ENCODE results near the gene METAP1. TPM values are rescaled to one million over a fixed set of nuclear protein-coding genes. Genes with fewer than 3 reads are reported as not detected.
"Not testable (repeated sequence)": the region's sequence is repeated elsewhere in the genome, so short reads cannot be mapped to it uniquely, and the experiment has no call there.

METAP1 gene
- total and polyA plus RNA-seq, 5 donors from 2014 or later: 30.8 to 43.8 (median 33.6) TPM

DNA sequence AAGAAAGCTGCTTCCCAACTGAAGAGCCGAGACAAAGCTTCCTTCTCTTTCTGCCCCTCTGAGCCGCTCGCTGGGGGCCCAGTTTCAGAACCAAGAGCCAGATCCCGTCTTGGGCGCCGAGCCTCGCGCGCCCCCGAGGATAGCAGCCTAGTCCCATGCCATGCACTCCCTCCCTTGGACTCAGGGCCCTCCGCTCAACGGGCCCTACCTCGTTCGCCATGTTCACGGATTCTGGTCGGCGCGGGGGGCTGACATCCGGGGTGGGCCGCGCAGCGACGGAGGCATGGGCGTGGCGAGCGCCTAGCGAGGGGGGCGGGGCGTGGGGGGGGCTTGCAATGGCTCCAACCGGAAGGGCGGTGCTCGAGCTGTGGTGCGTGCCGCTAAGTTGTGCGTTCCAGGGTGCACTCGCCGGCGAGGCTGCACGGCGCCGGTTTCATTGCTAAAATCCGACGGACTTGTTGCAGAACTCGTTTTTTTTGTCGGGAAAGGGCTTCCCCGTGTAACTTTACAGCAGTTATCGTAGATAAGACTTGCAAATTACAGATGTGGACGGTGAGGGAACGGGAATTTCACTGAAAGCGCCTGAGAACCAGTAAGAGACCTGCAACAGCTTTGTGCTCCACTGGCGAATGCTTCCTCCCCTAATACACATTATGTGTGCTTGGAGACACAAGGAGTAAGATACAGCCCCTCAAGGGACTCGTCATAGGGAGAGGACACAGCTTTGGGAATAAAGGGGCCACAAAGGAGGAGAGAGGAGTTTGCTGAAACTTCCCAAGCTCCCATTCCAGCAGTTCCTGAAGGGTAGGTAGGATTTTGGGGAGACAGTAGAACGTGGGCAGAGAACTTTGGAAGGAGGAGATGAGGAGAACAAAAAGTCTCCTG lies 93.2 kb downstream of the METAP1 start, which contains the start of gene ADH5:
TSS of gene ADH5 (minus strand) at position 308 of the 885 bp plus-strand sequence. CDS start at position 220, 88 bp downstream.
- Mint-ChIP-seq H3K27me3 (no peaks in the 10 kb centered on the region), H3K9me3 (no peaks in the 10 kb centered on the region), H3K36me3 (peaks cover 3% of the 10 kb centered on the region), H3K4me1 (peaks cover 34 to 80% (median 59%) of the 10 kb centered on the region in 4 donors), H3K4me3 (peak within 1 kb of the TSS; percentile 95 to 99 (median 98)), H3K27ac (peak within 1 kb of the TSS; percentile 96 to 100 (median 99))
- H3K36me3 ChIP-seq (ENCODE audit: control insufficient read depth, insufficient read depth, low read length): peaks cover 14% of the 10 kb centered on the region
- peak within 1 kb of the TSS; percentile 100 for H3K4me3 ChIP-seq (ENCODE audit: low read depth, low read length)
- peaks cover 27% of the 10 kb centered on the region for H3K4me1 ChIP-seq (ENCODE audit: control insufficient read depth, insufficient read depth, low read length, poor library complexity, severe bottlenecking)
- H3K27ac ChIP-seq (ENCODE audit: insufficient read depth, low read length, poor library complexity, severe bottlenecking): peak within 1 kb of the TSS; percentile 86
- ATAC-seq (ENCODE audit: low read depth in 2 of 2) (peak; percentile 97 to 98), DNase-seq (peak; percentile 84 to 94 (median 86))
- no peaks in the 10 kb centered on the region for H3K27me3 ChIP-seq (ENCODE audit: control insufficient read depth, insufficient read depth, low read length)
- no peaks in the 10 kb centered on the region for H3K9me3 ChIP-seq (ENCODE audit: control insufficient read depth in 2 of 2, low read length in 2 of 2)

DNA sequence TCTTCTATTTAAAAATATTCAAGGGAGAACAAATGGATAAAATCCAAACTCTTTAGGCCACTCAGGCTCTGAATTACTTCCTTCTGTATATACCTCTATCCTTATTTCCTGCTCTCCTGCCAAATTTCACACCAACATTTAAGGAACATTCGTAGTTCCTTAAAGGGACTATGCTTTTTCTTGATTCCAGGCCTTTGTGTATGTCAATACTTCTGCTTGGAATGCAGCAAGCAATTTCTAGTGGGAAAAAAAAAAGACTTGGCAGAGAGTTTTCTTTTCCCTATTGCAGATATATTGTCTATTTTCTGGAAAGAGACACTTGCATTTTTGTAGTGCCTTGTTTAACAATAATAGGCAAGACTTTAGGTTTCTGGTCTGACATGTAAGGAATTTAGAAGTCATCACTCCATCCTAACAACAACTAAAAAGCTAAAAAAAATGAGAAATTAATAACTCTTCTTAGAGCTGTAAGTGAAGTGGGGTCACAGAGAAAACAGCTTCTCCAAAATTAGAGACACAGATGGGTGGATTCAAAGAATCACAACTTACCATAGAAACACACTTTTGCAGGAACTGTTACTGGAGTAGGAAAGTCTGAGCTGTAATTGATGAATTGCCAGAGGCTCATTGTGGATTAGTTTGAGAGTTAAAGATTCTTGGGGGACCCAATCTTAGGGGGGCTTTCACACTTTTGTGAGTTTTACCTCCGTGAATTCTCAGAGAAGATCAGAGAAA lies 95.1 kb downstream of the METAP1 start:
- Mint-ChIP-seq H3K27ac (peak overlapping the region; percentile 43 to 96 (median 83)), H3K36me3 (no peaks in the 10 kb centered on the region), H3K9me3 (peaks cover 0 to 2% (median 0%) of the 10 kb centered on the region in 7 donors), H3K27me3 (no peaks in the 10 kb centered on the region), H3K4me1 (peaks cover 25 to 64% (median 51%) of the 10 kb centered on the region in 4 donors), H3K4me3 (peak overlapping the region; percentile 66 to 95 (median 78))
- no peak for ATAC-seq (ENCODE audit: low read depth in 2 of 2)
- H3K9me3 ChIP-seq (ENCODE audit: control insufficient read depth in 2 of 2, low read length in 2 of 2): no peaks in the 10 kb centered on the region
- H3K27me3 ChIP-seq (ENCODE audit: control insufficient read depth, insufficient read depth, low read length): no peaks in the 10 kb centered on the region
- no peaks in the 10 kb centered on the region for H3K36me3 ChIP-seq (ENCODE audit: control insufficient read depth, insufficient read depth, low read length)
- H3K4me3 ChIP-seq (ENCODE audit: low read depth, low read length): no peak overlapping the region
- H3K27ac ChIP-seq (ENCODE audit: insufficient read depth, low read length, poor library complexity, severe bottlenecking): no peak overlapping the region
- DNase-seq: no peak
- peaks cover 27% of the 10 kb centered on the region for H3K4me1 ChIP-seq (ENCODE audit: control insufficient read depth, insufficient read depth, low read length, poor library complexity, severe bottlenecking)

DNA sequence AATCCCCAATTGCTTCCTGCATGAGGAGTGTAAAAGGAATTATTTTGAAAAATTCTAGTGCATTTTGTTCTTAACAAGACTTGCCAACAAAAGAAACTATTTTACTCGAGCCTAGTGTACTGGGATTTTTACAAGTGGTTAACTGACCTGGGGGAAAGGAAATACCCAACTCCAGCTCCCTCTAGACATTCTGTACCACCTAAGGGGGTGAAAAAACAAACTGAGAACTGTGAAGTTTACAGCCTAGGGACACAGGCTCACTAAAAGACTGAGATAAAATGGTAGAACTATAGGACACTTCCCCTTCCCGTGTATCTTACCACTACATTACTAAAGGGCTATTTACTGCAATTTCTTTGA lies 95.7 kb downstream of the METAP1 start:
- peak overlapping the region in 2 of 4 donors; percentile 82 to 95 for H3K4me3 Mint-ChIP-seq
- H3K9me3 Mint-ChIP-seq: peaks cover 0 to 2% (median 0%) of the 10 kb centered on the region in 7 donors
- Histone ChIP-seq H3K4me1 (ENCODE audit: control insufficient read depth, insufficient read depth, low read length, poor library complexity, severe bottlenecking) (peaks cover 27% of the 10 kb centered on the region), H3K4me3 (ENCODE audit: low read depth, low read length) (no peak overlapping the region), H3K9me3 (ENCODE audit: control insufficient read depth in 2 of 2, low read length in 2 of 2) (no peaks in the 10 kb centered on the region), H3K36me3 (ENCODE audit: control insufficient read depth, insufficient read depth, low read length) (no peaks in the 10 kb centered on the region), H3K27me3 (ENCODE audit: control insufficient read depth, insufficient read depth, low read length) (no peaks in the 10 kb centered on the region), H3K27ac (ENCODE audit: insufficient read depth, low read length, poor library complexity, severe bottlenecking) (no peak overlapping the region)
- no peak for ATAC-seq (ENCODE audit: low read depth in 2 of 2)
- no peak for DNase-seq
- H3K36me3 Mint-ChIP-seq: no peaks in the 10 kb centered on the region
- H3K27ac Mint-ChIP-seq: no peak overlapping the region
- H3K27me3 Mint-ChIP-seq: no peaks in the 10 kb centered on the region
- peaks cover 24 to 60% (median 48%) of the 10 kb centered on the region in 4 donors for H3K4me1 Mint-ChIP-seq

DNA sequence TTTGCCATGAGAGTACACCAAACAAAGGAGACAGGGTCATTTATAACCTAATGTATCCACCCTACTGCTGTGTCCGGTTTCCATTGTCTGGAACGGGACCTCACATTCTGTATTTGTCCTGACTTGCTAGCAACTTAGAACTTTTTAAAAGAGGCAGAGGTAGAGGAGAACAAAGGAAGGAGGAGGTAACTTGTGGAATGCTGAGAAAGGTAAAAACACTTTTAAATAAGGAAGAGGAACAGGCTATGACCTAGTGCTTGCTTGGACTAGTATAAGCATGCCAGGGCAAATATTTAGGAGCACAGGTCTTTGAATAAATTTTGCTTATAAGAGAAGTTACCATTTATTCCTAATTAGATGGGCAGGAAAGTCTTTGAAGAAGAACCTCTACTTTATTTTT lies 96.3 kb downstream of the METAP1 start:
- peaks cover 20 to 53% (median 43%) of the 10 kb centered on the region in 4 donors for H3K4me1 Mint-ChIP-seq
- ATAC-seq (ENCODE audit: low read depth in 2 of 2); H3K27ac ChIP-seq (ENCODE audit: insufficient read depth, low read length, poor library complexity, severe bottlenecking); H3K36me3 ChIP-seq (ENCODE audit: control insufficient read depth, insufficient read depth, low read length); DNase-seq; H3K27me3 Mint-ChIP-seq; H3K4me3 ChIP-seq (ENCODE audit: low read depth, low read length); H3K27ac Mint-ChIP-seq; H3K9me3 ChIP-seq (ENCODE audit: control insufficient read depth in 2 of 2, low read length in 2 of 2); H3K27me3 ChIP-seq (ENCODE audit: control insufficient read depth, insufficient read depth, low read length); H3K9me3 Mint-ChIP-seq; H3K36me3 Mint-ChIP-seq: not testable (repeated sequence)
- peaks cover 23% of the 10 kb centered on the region for H3K4me1 ChIP-seq (ENCODE audit: control insufficient read depth, insufficient read depth, low read length, poor library complexity, severe bottlenecking)
- H3K4me3 Mint-ChIP-seq: peak overlapping the region in 1 of 4 donors; percentile 95

DNA sequence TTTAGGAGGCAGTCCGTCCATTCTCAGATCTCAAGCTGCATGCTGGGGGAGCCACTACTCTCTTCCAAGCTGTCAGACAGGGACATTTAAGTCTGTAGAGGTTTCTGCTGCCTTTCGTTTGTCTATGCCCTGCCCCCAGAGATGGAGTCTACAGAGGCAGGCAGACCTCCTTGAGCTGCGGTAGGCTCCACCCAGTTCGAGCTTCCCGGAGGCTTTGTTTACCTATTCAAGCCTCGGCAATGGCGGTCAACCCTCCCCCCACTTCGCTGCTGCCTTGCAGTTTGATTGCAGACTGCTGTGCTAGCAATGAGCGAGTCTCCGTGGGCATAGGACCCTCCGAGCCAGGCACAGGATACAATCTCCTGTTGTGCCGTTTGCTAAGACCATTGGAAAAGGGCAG lies 103.8 kb downstream of the METAP1 start:
- H3K4me3 Mint-ChIP-seq: no peak overlapping the region
- peaks cover 0 to 5% (median 2%) of the 10 kb centered on the region in 4 donors for H3K4me1 Mint-ChIP-seq
- no peak overlapping the region for H3K27ac Mint-ChIP-seq
- DNase-seq (no peak), ATAC-seq (ENCODE audit: low read depth in 2 of 2) (no peak)
- peaks cover 15% of the 10 kb centered on the region for H3K27me3 Mint-ChIP-seq
- H3K9me3 Mint-ChIP-seq: peaks cover 0 to 6% (median 4%) of the 10 kb centered on the region in 7 donors
- peaks cover 4% of the 10 kb centered on the region for H3K36me3 Mint-ChIP-seq
- no peaks in the 10 kb centered on the region for H3K9me3 ChIP-seq (ENCODE audit: control insufficient read depth in 2 of 2, low read length in 2 of 2)
- no peaks in the 10 kb centered on the region for H3K36me3 ChIP-seq (ENCODE audit: control insufficient read depth, insufficient read depth, low read length)
- H3K4me3 ChIP-seq (ENCODE audit: low read depth, low read length): no peak overlapping the region
- H3K27me3 ChIP-seq (ENCODE audit: control insufficient read depth, insufficient read depth, low read length): no peaks in the 10 kb centered on the region
- no peak overlapping the region for H3K27ac ChIP-seq (ENCODE audit: insufficient read depth, low read length, poor library complexity, severe bottlenecking)
- no peaks in the 10 kb centered on the region for H3K4me1 ChIP-seq (ENCODE audit: control insufficient read depth, insufficient read depth, low read length, poor library complexity, severe bottlenecking)

DNA sequence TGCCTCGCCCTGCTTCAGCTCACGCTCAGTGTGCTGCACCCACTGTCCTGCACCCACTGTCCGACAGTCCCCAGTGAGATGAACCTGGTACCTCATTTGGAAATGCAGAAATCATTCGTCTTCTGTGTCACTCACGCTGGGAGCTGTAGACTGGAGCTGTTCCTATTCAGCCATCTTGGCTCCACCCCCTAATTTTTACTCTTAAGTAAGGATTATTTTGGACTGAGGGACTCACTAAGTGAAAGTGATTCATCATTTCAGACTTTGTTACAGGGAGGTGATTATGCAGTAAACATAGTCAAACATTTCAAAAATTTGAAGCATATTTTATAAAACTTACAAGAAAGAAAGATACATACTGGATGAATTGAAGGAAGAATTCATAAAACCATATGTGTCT lies 104.3 kb downstream of the METAP1 start:
- H3K9me3 ChIP-seq (ENCODE audit: control insufficient read depth in 2 of 2, low read length in 2 of 2); H3K27me3 ChIP-seq (ENCODE audit: control insufficient read depth, insufficient read depth, low read length); H3K4me3 Mint-ChIP-seq; H3K9me3 Mint-ChIP-seq; DNase-seq; H3K4me1 Mint-ChIP-seq; H3K36me3 ChIP-seq (ENCODE audit: control insufficient read depth, insufficient read depth, low read length); H3K27ac Mint-ChIP-seq; H3K4me3 ChIP-seq (ENCODE audit: low read depth, low read length); ATAC-seq (ENCODE audit: low read depth in 2 of 2); H3K27ac ChIP-seq (ENCODE audit: insufficient read depth, low read length, poor library complexity, severe bottlenecking); H3K36me3 Mint-ChIP-seq; H3K4me1 ChIP-seq (ENCODE audit: control insufficient read depth, insufficient read depth, low read length, poor library complexity, severe bottlenecking): not testable (repeated sequence)
- H3K27me3 Mint-ChIP-seq: peaks cover 15% of the 10 kb centered on the region

DNA sequence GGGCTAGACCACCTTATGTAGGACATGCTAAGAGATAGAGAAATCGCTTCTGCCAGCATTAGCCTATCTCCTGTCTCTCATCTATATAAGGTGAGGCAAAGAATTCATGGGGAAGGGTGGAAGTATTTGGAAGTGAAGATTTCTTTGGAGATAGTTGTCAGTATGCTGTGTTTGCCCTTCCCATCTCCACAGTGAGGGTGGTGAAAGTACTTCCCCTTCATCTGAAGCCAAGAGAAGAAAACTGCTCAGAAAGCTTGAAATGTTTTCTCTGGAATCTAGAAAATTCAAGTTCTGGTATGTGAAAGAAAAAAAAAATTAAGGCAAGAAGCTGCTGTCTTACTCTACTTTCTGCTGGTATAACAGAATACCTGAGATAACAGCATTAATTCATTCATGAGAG lies 105.4 kb downstream of the METAP1 start:
- Histone ChIP-seq H3K27ac (ENCODE audit: insufficient read depth, low read length, poor library complexity, severe bottlenecking) (no peak overlapping the region), H3K4me3 (ENCODE audit: low read depth, low read length) (no peak overlapping the region), H3K27me3 (ENCODE audit: control insufficient read depth, insufficient read depth, low read length) (no peaks in the 10 kb centered on the region), H3K36me3 (ENCODE audit: control insufficient read depth, insufficient read depth, low read length) (no peaks in the 10 kb centered on the region), H3K9me3 (ENCODE audit: control insufficient read depth in 2 of 2, low read length in 2 of 2) (no peaks in the 10 kb centered on the region), H3K4me1 (ENCODE audit: control insufficient read depth, insufficient read depth, low read length, poor library complexity, severe bottlenecking) (no peaks in the 10 kb centered on the region)
- H3K4me3 Mint-ChIP-seq: no peak overlapping the region
- ATAC-seq (ENCODE audit: low read depth in 2 of 2) (no peak), DNase-seq (no peak)
- peaks cover 4% of the 10 kb centered on the region for H3K36me3 Mint-ChIP-seq
- H3K9me3 Mint-ChIP-seq: peaks cover 0 to 6% (median 4%) of the 10 kb centered on the region in 7 donors
- H3K27me3 Mint-ChIP-seq: peaks cover 15% of the 10 kb centered on the region
- peaks cover 0 to 5% (median 2%) of the 10 kb centered on the region in 4 donors for H3K4me1 Mint-ChIP-seq
- H3K27ac Mint-ChIP-seq: no peak overlapping the region
